UCSD-AML1 (cell line): Measurements from ENCODE around the gene CLEC10A.
A peak's percentile ranks its signal among the peaks of the same experiment; 100 is the strongest.
"Not testable (repeated sequence)": the region's sequence is repeated elsewhere in the genome, so short reads cannot be mapped to it uniquely, and the experiment has no call there.

Experiments used
- DNase-seq: peaks from one replicate; lab custom pipeline; 2025; ENCODE audit not compliant: unreplicated experiment; lab: John Stamatoyannopoulos, UW

CLEC10A gene

GRCh38 chr17:7079581-7080455 lies at the start of gene CLEC10A:
Gene CLEC10A (minus strand): TSS chr17:7080251. CDS start chr17:7078812, 1,439 bp downstream.
- peak; percentile 40 for DNase-seq

GRCh38 chr17:7129311-7129710 lies 49.3 kb upstream of the CLEC10A start:
- DNase-seq, result no peak

GRCh38 chr17:7128160-7128559 lies 48.1 kb upstream of the CLEC10A start:
- DNase-seq, result no peak

GRCh38 chr17:7127501-7127900 lies 47.5 kb upstream of the CLEC10A start:
- DNase-seq, result not testable (repeated sequence)

- not testable (repeated sequence) for DNase-seq
These were observed 46.3 kb upstream of the CLEC10A start for GRCh38 chr17:7126386-7126785.

- DNase-seq, result no peak
These were observed 44.9 kb upstream of the CLEC10A start for GRCh38 chr17:7124923-7125322.

- DNase-seq, result no peak
These were observed 43.8 kb upstream of the CLEC10A start for GRCh38 chr17:7123844-7124243.

GRCh38 chr17:7122381-7122780 lies 42.3 kb upstream of the CLEC10A start:
- DNase-seq, result no peak

GRCh38 chr17:7120635-7121034 lies 40.6 kb upstream of the CLEC10A start:
- not testable (repeated sequence) for DNase-seq

- no peak for DNase-seq
These were observed 40.1 kb upstream of the CLEC10A start for GRCh38 chr17:7120123-7120522.

GRCh38 chr17:7119314-7119713 lies 39.3 kb upstream of the CLEC10A start:
- no peak for DNase-seq

- DNase-seq, result peak; percentile 71
These were observed 35.0 kb upstream of the CLEC10A start for GRCh38 chr17:7114875-7115614.

GRCh38 chr17:7114241-7114874 lies 34.3 kb upstream of the CLEC10A start, which contains the start of gene ASGR2:
Gene ASGR2 (minus strand): TSS chr17:7114822. CDS start chr17:7114240, 582 bp downstream.
- no peak for DNase-seq

- no peak for DNase-seq
These were observed 33.4 kb upstream of the CLEC10A start for GRCh38 chr17:7113273-7114071.

- DNase-seq, result no peak
These were observed 32.6 kb upstream of the CLEC10A start for GRCh38 chr17:7112510-7113108.

- no peak for DNase-seq
These were observed 31.9 kb upstream of the CLEC10A start for GRCh38 chr17:7111784-7112509.

GRCh38 chr17:7110617-7111306 lies 30.7 kb upstream of the CLEC10A start:
- no peak for DNase-seq

GRCh38 chr17:7109461-7110322 lies 29.6 kb upstream of the CLEC10A start:
- no peak for DNase-seq
